ENCODE data around the gene PRMT5. TPM values are rescaled to one million over a fixed set of nuclear protein-coding genes. Genes with fewer than 3 reads are reported as not detected.

Gene PRMT5
- total and polyA plus RNA-seq, 8 donors, result 15.6 to 31.8 (median 28.1) TPM

GRCh38 chr14:22875748-22876319 lies 53.3 kb downstream of the PRMT5 start:
- FAIRE-seq, result no peak
- Histone ChIP-seq H3K27ac (no peak overlapping the region), H3K36me3 (peaks cover 8 to 52% (median 31%) of the 10 kb centered on the region in 3 donors), H3K9me3 (no peaks in the 10 kb centered on the region), H3K4me1 (peaks cover 1 to 13% (median 6%) of the 10 kb centered on the region in 3 donors), H3K27me3 (no peaks in the 10 kb centered on the region), H3K4me3 (no peak overlapping the region)
- intact Hi-C loops (cut with DNase I), result loop anchor here in 1 of 3 donors (10.0 kb wide), 1 partner anchor 99 kb away; no protein-coding TSS in a partner anchor
- TF ChIP-seq, protein P1, sequence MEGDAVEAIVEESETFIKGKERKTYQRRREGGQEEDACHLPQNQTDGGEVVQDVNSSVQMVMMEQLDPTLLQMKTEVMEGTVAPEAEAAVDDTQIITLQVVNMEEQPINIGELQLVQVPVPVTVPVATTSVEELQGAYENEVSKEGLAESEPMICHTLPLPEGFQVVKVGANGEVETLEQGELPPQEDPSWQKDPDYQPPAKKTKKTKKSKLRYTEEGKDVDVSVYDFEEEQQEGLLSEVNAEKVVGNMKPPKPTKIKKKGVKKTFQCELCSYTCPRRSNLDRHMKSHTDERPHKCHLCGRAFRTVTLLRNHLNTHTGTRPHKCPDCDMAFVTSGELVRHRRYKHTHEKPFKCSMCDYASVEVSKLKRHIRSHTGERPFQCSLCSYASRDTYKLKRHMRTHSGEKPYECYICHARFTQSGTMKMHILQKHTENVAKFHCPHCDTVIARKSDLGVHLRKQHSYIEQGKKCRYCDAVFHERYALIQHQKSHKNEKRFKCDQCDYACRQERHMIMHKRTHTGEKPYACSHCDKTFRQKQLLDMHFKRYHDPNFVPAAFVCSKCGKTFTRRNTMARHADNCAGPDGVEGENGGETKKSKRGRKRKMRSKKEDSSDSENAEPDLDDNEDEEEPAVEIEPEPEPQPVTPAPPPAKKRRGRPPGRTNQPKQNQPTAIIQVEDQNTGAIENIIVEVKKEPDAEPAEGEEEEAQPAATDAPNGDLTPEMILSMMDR (IDR thresholded peaks at IDR 0.05), result no peak
- 96% methylated on average over 20 of the region's 20 CpGs for WGBS, 2 donors
- ATAC-seq, result no peak
- DNase-seq, result peak in 1 of 6 donors; percentile 57

- Histone ChIP-seq H3K4me1 (peaks cover 8 to 19% (median 12%) of the 10 kb centered on the region in 3 donors), H3K4me3 (no peak overlapping the region), H3K9me3 (no peaks in the 10 kb centered on the region), H3K27me3 (no peaks in the 10 kb centered on the region), H3K27ac (no peak overlapping the region), H3K36me3 (peaks cover 8 to 52% (median 31%) of the 10 kb centered on the region in 3 donors)
- 93 to 94% methylated on average over 14 to 15 of the region's 15 CpGs for WGBS, 2 donors
- TF ChIP-seq, protein P1 (IDR thresholded peaks at IDR 0.05), result no peak
- FAIRE-seq (no peak), ATAC-seq (no peak), DNase-seq (peak in 1 of 6 donors; percentile 58)
- intact Hi-C loops (cut with DNase I), result loop anchor here in 1 of 3 donors (10.0 kb wide), 1 partner anchor 100 kb away; no protein-coding TSS in a partner anchor
Observed at GRCh38 chr14:22875003-22875747, 54.0 kb downstream of the PRMT5 start.

GRCh38 chr14:22872833-22873520 lies 56.2 kb downstream of the PRMT5 start:
- Histone ChIP-seq H3K9me3 (no peaks in the 10 kb centered on the region), H3K36me3 (peaks cover 8 to 46% (median 31%) of the 10 kb centered on the region in 3 donors), H3K4me1 (peaks cover 9 to 21% (median 12%) of the 10 kb centered on the region in 3 donors), H3K4me3 (peak overlapping the region; percentile 77 to 97 (median 89)), H3K27ac (peak overlapping the region; percentile 94 to 99 (median 98)), H3K27me3 (no peaks in the 10 kb centered on the region)
- FAIRE-seq (no peak), DNase-seq (peak in 2 of 6 donors; percentile 26 to 42), ATAC-seq (no peak)
- 32 to 38% methylated on average over 10 of the region's 10 CpGs for WGBS, 2 donors
- intact Hi-C loops (cut with DNase I), result loop anchor here in 1 of 3 donors (10.0 kb wide), 1 partner anchor 102 kb away; no protein-coding TSS in a partner anchor
- TF ChIP-seq, protein P1 (IDR thresholded peaks at IDR 0.05), result no peak

- Histone ChIP-seq H3K4me1 (peaks cover 9 to 21% (median 12%) of the 10 kb centered on the region in 3 donors), H3K4me3 (peak overlapping the region; percentile 77 to 97 (median 89)), H3K9me3 (no peaks in the 10 kb centered on the region), H3K36me3 (peaks cover 5 to 39% (median 25%) of the 10 kb centered on the region in 3 donors), H3K27me3 (no peaks in the 10 kb centered on the region), H3K27ac (peak overlapping the region; percentile 94 to 99 (median 98))
- WGBS, 2 donors, result 0% methylated on average over 28 to 45 of the region's 45 CpGs
- no peak for FAIRE-seq
- ATAC-seq, result peak; percentile 62 to 78 (median 72)
- TF ChIP-seq, protein P1 (IDR thresholded peaks at IDR 0.05), result peak; percentile 86 to 94 (median 90)
- intact Hi-C loops (cut with DNase I), result loop anchor here in 1 of 3 donors (10.0 kb wide), 1 partner anchor 103 kb away; no protein-coding TSS in a partner anchor
- DNase-seq, result peak; percentile 76 to 89 (median 85)
Observed at GRCh38 chr14:22872033-22872832, 56.9 kb downstream of the PRMT5 start.
